Measurements from ENCODE around the gene RAB35.

RAB35 gene

DNA sequence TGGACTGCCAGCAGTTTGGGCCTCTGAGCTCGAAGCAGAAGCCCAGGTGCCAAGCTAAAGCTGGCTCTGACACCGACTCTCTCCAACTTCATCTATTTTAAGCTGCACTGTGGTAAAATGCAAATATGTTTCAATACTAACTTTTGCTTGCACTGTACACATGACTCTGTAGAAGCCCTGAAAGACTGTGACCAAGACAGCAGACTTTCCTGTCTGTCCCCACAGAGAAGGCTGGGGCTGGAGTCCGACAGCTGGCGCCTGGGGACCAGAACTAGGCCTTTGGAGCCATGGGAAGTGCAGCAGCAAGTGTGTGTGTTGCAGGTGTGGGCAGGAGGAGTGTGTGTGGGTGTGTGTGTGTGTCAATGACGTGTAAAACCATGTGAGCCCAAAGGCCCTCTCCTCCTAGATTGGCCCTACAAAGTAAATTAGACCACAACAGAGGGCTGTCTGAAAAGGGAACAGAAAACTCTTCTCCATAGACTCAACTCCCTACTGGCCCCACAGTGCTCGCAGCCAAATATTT is 16.4 kb upstream of the RAB35 start:
- no peak overlapping the region for H3K4me3 ChIP-seq (replicated peaks; ENCODE audit: low read depth, low read length)
- H3K27me3 ChIP-seq (replicated peaks; ENCODE audit: control insufficient read depth, insufficient read depth, low read length) = no peaks in the 10 kb centered on the region
- peak; percentile 83 for DNase-seq (ENCODE audit: extremely low read depth, insufficient read length)
- H3K36me3 ChIP-seq (ENCODE audit: control insufficient read depth, insufficient read depth, low read length) = peaks cover 60% of the 10 kb centered on the region
- TF ChIP-seq, protein P1, sequence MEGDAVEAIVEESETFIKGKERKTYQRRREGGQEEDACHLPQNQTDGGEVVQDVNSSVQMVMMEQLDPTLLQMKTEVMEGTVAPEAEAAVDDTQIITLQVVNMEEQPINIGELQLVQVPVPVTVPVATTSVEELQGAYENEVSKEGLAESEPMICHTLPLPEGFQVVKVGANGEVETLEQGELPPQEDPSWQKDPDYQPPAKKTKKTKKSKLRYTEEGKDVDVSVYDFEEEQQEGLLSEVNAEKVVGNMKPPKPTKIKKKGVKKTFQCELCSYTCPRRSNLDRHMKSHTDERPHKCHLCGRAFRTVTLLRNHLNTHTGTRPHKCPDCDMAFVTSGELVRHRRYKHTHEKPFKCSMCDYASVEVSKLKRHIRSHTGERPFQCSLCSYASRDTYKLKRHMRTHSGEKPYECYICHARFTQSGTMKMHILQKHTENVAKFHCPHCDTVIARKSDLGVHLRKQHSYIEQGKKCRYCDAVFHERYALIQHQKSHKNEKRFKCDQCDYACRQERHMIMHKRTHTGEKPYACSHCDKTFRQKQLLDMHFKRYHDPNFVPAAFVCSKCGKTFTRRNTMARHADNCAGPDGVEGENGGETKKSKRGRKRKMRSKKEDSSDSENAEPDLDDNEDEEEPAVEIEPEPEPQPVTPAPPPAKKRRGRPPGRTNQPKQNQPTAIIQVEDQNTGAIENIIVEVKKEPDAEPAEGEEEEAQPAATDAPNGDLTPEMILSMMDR (IDR thresholded peaks at IDR 0.05; ENCODE audit: insufficient read depth, low read length, poor library complexity, severe bottlenecking) = no peak

DNA sequence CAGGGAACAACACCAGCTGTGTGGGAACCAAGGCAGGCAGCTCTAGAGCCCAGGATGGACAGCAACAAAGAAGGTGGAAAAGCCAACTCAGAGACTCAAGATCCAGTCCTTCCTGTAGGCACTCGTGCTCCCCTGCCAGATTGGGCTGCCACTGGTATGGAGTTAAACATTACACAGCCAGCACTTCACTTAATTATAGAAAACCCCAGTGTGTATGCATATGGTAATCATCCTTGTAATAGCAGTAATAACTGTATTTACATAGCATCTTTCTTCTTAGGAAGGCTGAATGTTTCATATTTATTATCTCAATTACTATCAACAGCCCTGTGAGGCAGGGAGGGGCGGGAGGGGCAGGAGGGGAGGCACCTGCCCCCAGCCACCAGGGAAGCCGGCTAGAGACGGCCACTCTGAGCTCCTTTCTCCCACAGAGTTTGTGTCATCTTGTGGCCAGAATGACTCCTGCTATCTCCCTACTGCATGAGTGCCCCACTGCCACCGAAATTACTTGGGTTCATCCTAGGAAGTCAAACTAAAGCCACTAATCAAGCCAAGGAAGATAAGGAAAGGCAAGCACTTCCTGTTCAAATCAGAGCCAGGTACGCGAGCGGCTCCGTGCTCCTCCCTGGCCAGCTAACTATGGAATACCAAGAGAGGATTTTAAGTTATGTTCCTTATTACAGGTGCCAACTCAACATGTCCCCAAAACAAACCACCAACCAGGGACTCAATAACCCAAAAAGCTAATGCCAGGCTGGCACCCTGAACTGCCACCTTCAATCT is 15.7 kb upstream of the RAB35 start:
- TF ChIP-seq, protein P1 (IDR thresholded peaks at IDR 0.05; ENCODE audit: insufficient read depth, low read length, poor library complexity, severe bottlenecking) = no peak
- peaks cover 57% of the 10 kb centered on the region for H3K36me3 ChIP-seq (ENCODE audit: control insufficient read depth, insufficient read depth, low read length)
- H3K4me3 ChIP-seq (replicated peaks; ENCODE audit: low read depth, low read length) = no peak overlapping the region
- no peaks in the 10 kb centered on the region for H3K27me3 ChIP-seq (replicated peaks; ENCODE audit: control insufficient read depth, insufficient read depth, low read length)
- DNase-seq (ENCODE audit: extremely low read depth, insufficient read length) = no peak

DNA sequence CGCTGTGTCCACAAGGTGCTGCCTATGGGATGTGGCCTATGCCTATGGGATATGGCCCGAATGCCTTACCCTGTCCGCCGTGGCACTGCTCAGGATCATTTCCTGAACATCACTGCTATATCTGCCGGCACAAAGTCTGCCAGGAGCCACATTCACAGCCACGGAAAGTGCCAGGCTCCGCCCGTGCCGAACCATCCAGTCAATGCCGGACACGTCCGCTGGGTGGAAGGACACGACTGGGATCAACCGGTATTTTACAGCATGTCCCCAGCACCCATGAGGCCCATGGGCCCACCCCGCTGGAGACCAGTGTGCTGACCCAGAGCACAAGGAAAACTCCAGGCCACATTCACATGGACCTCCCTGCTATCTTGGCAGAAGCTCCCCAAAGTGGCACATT is 14.6 kb upstream of the RAB35 start:
- H3K36me3 ChIP-seq (ENCODE audit: control insufficient read depth, insufficient read depth, low read length) = peaks cover 47% of the 10 kb centered on the region
- DNase-seq (ENCODE audit: extremely low read depth, insufficient read length) = no peak
- H3K27me3 ChIP-seq (replicated peaks; ENCODE audit: control insufficient read depth, insufficient read depth, low read length) = no peaks in the 10 kb centered on the region
- TF ChIP-seq, protein P1 (IDR thresholded peaks at IDR 0.05; ENCODE audit: insufficient read depth, low read length, poor library complexity, severe bottlenecking) = no peak
- H3K4me3 ChIP-seq (replicated peaks; ENCODE audit: low read depth, low read length) = no peak overlapping the region

DNA sequence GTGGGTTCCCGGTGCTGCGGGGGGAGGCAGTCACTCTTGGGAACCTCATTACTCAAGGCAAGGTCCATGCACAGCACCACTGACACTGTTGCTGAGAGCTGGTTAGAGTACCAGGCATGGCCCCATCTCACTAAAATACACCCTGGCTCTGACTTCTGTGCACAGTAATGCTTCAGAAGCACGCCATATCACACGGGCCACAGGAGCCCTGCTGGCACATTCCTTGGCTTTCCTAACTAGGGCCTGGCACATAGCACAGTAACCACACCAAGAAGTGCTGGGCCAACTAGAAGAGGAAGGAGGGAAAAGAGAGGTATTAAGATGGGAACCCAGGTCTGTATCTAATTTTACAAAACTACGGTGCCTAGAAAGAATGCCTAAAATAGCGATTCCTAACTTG is 13.5 kb upstream of the RAB35 start:
- H3K36me3 ChIP-seq (ENCODE audit: control insufficient read depth, insufficient read depth, low read length) = peaks cover 45% of the 10 kb centered on the region
- TF ChIP-seq, protein P1 (IDR thresholded peaks at IDR 0.05; ENCODE audit: insufficient read depth, low read length, poor library complexity, severe bottlenecking) = no peak
- no peak for DNase-seq (ENCODE audit: extremely low read depth, insufficient read length)
- H3K27me3 ChIP-seq (replicated peaks; ENCODE audit: control insufficient read depth, insufficient read depth, low read length) = no peaks in the 10 kb centered on the region
- no peak overlapping the region for H3K4me3 ChIP-seq (replicated peaks; ENCODE audit: low read depth, low read length)

DNA sequence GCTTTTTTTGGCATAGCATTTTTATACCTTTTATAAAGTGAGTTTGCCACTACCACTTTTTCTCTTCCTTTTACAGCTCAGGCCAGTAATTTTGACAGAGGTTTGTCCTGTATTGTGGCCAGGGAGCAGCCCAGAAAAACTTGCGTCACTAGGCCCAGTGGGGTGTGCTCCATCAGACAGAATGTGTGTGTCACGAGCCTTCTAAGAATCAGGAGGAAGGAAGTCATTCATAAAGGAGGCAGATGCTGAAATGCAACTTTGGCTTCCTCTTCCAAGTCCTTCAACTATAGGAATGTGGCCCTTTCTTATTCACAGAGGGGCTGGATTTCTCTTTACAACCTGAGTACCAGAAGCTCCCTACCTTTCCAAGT is 10.1 kb upstream of the RAB35 start:
- TF ChIP-seq, protein P1 (IDR thresholded peaks at IDR 0.05; ENCODE audit: insufficient read depth, low read length, poor library complexity, severe bottlenecking) = no peak
- no peaks in the 10 kb centered on the region for H3K27me3 ChIP-seq (replicated peaks; ENCODE audit: control insufficient read depth, insufficient read depth, low read length)
- peaks cover 30% of the 10 kb centered on the region for H3K36me3 ChIP-seq (ENCODE audit: control insufficient read depth, insufficient read depth, low read length)
- DNase-seq (ENCODE audit: extremely low read depth, insufficient read length) = no peak
- H3K4me3 ChIP-seq (replicated peaks; ENCODE audit: low read depth, low read length) = no peak overlapping the region
